MM.1S (cell line): Measurements from ENCODE around the gene DCDC2C.

ENCODE experiments used
- DNase-seq: peaks from one replicate; pipeline ENCODE4 v3.0.0-alpha.2; 2015
- H2AFZ ChIP-seq: fragments of 300-600 bp; sonication (generic); 2 replicates; pipeline ENCODE4 v1.6.0; 2016; ENCODE audit warnings: antibody characterized with exemption, low read length
- H3F3A ChIP-seq: fragments of 300-600 bp; sonication (generic); 2 replicates; pipeline ENCODE4 v1.6.1; 2016; ENCODE audit warnings: mild to moderate bottlenecking, antibody characterized with exemption, low read length, moderate library complexity, mixed read lengths; ENCODE audit not compliant: insufficient read depth
- H3K27ac ChIP-seq: fragments of 300-600 bp; sonication (generic); 2 replicates; pipeline ENCODE4 v1.5.1; 2016; ENCODE audit warnings: mild to moderate bottlenecking, low read length
- H3K27me3 ChIP-seq: fragments of 300-600 bp; sonication (generic); replicated peaks from 2 replicates; pipeline ENCODE4 v1.6.0; 2016; ENCODE audit warnings: low read length; ENCODE audit not compliant: insufficient read depth
- H3K36me3 ChIP-seq: fragments of 300-600 bp; sonication (generic); replicated peaks from 2 replicates; pipeline ENCODE4 v1.6.1; 2016; ENCODE audit warnings: mild to moderate bottlenecking, low read length, mixed read lengths; ENCODE audit not compliant: insufficient read depth
- H3K4me1 ChIP-seq: fragments of 300-600 bp; sonication (generic); 2 replicates; pipeline ENCODE4 v1.6.1; 2016; ENCODE audit warnings: low read length, mixed read lengths
- H3K4me2 ChIP-seq: fragments of 300-600 bp; sonication (generic); 2 replicates; pipeline ENCODE4 v1.6.0; 2016; ENCODE audit warnings: low read depth, low read length
- H3K4me3 ChIP-seq: fragments of 300-600 bp; sonication (generic); 2 replicates; pipeline ENCODE4 v1.5.1; 2016; ENCODE audit warnings: low read length, mixed read lengths
- H3K79me2 ChIP-seq: fragments of 300-600 bp; sonication (generic); 2 replicates; pipeline ENCODE4 v1.6.1; 2016; ENCODE audit warnings: mixed run types, low read length, mixed read lengths
- H3K9ac ChIP-seq: fragments of 300-600 bp; sonication (generic); 2 replicates; pipeline ENCODE4 v1.6.1; 2016; ENCODE audit warnings: low read length, mixed read lengths
- H3K9me2 ChIP-seq: fragments of 300-600 bp; sonication (generic); replicated peaks from 2 replicates; pipeline ENCODE4 v1.6.1; 2016; ENCODE audit warnings: mild to moderate bottlenecking, low read length, mixed read lengths; ENCODE audit not compliant: insufficient read depth
- H3K9me3 ChIP-seq: fragments of 300-600 bp; sonication (generic); replicated peaks from 2 replicates; pipeline ENCODE4 v1.6.1; 2016; ENCODE audit warnings: mild to moderate bottlenecking, low read length, mixed read lengths; ENCODE audit not compliant: insufficient read depth
- H4K20me1 ChIP-seq: fragments of 300-600 bp; sonication (generic); 2 replicates; pipeline ENCODE4 v1.6.1; 2016; ENCODE audit warnings: mild to moderate bottlenecking, low read length, moderate library complexity, mixed read lengths; ENCODE audit not compliant: insufficient read depth
- EZH2 ChIP-seq: fragments of 300-600 bp; sonication (generic); optimal IDR thresholded peaks from 2 replicates; pipeline ENCODE3; 2017; ENCODE audit warnings: low read depth, mild to moderate bottlenecking, antibody characterized with exemption, low read length, mixed read lengths
- EZH2phosphoT487 ChIP-seq: fragments of 300-600 bp; sonication (generic); IDR thresholded peaks from 2 replicates; pipeline ENCODE4 v1.6.1; 2018; ENCODE audit warnings: antibody characterized with exemption, low read length
- TF ChIP-seq, protein P1 (sequence below): fragments of 300-600 bp; sonication (generic); IDR thresholded peaks from 2 replicates; pipeline ENCODE4 v1.5.1; 2016; ENCODE audit warnings: antibody characterized with exemption, low read length, mixed read lengths

DCDC2C gene

DNA sequence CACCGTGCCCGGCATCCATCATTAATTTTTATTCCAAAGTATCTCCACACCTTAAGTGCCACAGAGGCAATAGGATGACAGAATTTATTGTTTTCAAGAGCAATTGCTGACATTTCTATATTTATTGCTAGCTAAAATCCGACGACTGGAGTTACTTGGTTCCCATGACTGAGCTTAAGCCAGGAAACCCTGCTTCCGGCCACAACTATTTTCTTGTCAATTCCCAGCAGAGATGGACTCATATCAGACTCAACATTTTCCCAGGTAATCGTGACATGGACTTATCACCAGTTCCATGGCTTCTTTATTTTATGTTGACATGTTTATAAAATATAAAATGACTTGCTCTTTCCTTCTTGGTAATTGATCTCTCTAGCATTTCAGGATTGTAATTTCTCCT, 20.6 kb upstream of the DCDC2C start:
- Histone ChIP-seq H3K9me3 (no peaks in the 10 kb centered on the region), H3K9me2 (no peaks in the 10 kb centered on the region), H3K4me2 (no peak overlapping the region)

DNA sequence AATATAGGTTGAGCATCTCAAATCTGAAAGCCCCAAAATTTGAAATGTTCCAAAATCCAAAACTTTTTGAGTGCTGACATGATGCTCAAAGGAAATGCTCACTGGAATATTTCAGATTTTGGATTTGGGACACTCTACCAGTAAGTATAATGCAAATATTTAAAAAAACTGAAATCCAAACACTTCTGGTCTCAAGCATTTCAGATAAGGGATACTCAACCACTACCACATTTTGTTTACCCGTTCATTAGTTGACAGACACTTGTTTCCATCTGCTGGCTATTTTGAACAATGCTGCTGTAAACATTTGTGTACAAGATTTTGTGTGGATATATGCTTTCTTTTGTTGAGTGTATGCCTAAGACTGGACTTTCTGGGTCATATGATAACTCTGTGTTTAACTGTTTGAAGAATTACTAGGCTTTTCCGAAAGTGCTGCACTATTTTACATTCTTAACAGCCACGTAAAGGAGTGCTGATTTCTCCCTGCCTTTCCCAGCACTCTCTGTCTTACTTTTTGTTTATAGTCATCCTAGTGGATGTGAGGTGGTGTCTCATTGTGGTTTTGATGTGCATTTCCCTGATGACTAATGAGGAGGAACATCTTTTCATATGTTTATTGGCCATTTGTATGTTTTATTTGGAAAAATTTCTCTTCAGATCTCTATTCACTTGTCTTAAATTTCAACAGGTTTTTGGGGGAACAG, 19.5 kb upstream of the DCDC2C start:
- no peaks in the 10 kb centered on the region for H3K36me3 ChIP-seq
- no peak for DNase-seq

More for the DNA sequence above, 20.6 kb upstream of the DCDC2C start:
- Histone ChIP-seq H3F3A (no peaks in the 10 kb centered on the region), H2AFZ (no peak overlapping the region), H3K27me3 (no peaks in the 10 kb centered on the region), H3K4me3 (no peak overlapping the region), H3K36me3 (no peaks in the 10 kb centered on the region), H3K4me1 (no peaks in the 10 kb centered on the region), H3K27ac (no peak overlapping the region), H4K20me1 (no peaks in the 10 kb centered on the region), H3K9ac (no peak overlapping the region), H3K79me2 (no peaks in the 10 kb centered on the region)
- TF ChIP-seq EZH2phosphoT487 (no peak), EZH2 (no peak)
- TF ChIP-seq, protein P1, sequence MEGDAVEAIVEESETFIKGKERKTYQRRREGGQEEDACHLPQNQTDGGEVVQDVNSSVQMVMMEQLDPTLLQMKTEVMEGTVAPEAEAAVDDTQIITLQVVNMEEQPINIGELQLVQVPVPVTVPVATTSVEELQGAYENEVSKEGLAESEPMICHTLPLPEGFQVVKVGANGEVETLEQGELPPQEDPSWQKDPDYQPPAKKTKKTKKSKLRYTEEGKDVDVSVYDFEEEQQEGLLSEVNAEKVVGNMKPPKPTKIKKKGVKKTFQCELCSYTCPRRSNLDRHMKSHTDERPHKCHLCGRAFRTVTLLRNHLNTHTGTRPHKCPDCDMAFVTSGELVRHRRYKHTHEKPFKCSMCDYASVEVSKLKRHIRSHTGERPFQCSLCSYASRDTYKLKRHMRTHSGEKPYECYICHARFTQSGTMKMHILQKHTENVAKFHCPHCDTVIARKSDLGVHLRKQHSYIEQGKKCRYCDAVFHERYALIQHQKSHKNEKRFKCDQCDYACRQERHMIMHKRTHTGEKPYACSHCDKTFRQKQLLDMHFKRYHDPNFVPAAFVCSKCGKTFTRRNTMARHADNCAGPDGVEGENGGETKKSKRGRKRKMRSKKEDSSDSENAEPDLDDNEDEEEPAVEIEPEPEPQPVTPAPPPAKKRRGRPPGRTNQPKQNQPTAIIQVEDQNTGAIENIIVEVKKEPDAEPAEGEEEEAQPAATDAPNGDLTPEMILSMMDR = no peak
- no peak for DNase-seq

DNA sequence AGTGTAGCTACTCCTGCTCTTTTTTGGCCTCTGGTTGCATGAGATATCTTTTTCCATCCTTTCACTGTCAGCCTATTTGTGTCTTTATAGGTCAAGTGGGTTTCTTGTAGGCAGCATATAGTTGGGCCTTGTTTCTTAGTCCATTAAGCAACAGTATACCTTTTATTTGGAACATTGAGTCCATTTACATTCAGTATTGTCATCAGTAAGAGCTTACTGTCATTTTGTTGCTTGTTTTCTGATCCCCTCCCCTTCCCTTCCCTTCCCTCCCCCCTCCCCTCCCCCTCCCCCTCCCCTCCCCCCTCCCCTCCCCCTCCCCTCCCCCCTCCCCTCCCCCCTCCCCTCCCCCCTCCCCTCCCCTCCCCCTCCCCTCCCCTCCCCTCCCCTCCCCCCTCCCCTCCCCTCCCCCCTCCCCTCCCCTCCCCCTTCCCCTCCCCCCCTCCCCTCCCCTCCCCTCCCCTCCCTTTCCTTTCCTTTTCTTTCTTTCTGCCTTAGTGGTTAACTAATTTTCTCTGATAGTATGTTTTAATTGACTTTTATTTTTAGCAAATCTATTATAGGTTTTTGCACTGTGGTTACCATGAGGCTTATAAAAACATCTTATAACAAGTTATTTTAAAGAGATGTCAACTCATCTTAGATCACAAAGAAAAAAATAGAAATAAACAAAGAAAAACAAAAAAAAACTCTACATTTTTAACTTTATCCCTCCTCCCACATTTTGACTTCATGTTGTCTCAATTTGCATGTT, 13.2 kb upstream of the DCDC2C start:
- Histone ChIP-seq H3K4me1 (no peaks in the 10 kb centered on the region), H3K9me3 (no peaks in the 10 kb centered on the region), H3K4me3 (no peak overlapping the region), H3K9me2 (no peaks in the 10 kb centered on the region), H3K27me3 (no peaks in the 10 kb centered on the region; the same call in 1 of the 2 replicates), H3K4me2 (no peak overlapping the region), H3K27ac (no peak overlapping the region), H3K36me3 (no peaks in the 10 kb centered on the region), H3F3A (no peaks in the 10 kb centered on the region), H2AFZ (no peak overlapping the region), H3K79me2 (no peaks in the 10 kb centered on the region), H4K20me1 (no peaks in the 10 kb centered on the region), H3K9ac (no peak overlapping the region)
- no peak for DNase-seq
- no peak for TF ChIP-seq EZH2phosphoT487
- TF ChIP-seq, protein P1 = no peak
- no peak for TF ChIP-seq EZH2

More for the DNA sequence above, 19.5 kb upstream of the DCDC2C start:
- Histone ChIP-seq H2AFZ (no peak overlapping the region), H3F3A (no peaks in the 10 kb centered on the region), H3K4me2 (no peak overlapping the region), H3K27me3 (no peaks in the 10 kb centered on the region), H3K9ac (no peak overlapping the region), H3K79me2 (no peaks in the 10 kb centered on the region), H3K4me3 (no peak overlapping the region), H4K20me1 (no peaks in the 10 kb centered on the region), H3K4me1 (no peaks in the 10 kb centered on the region), H3K27ac (no peak overlapping the region), H3K9me3 (no peaks in the 10 kb centered on the region), H3K9me2 (no peaks in the 10 kb centered on the region)
- no peak for TF ChIP-seq EZH2phosphoT487
- no peak for TF ChIP-seq EZH2
- TF ChIP-seq, protein P1 = no peak
